Osteoblast (primary cell): ENCODE data around the gene XRCC1. TPM values are rescaled to one million over a fixed set of nuclear protein-coding genes. Genes with fewer than 3 reads are reported as not detected.

ENCODE experiments used
- DNase-seq: peaks from one replicate; pipeline ENCODE4 v3.0.0; 2011; ENCODE audit warnings: low spot score, mixed read lengths; ENCODE audit not compliant: insufficient read length; ENCODE audit errors: missing footprints
- H2AFZ ChIP-seq: 2 replicates; pipeline ENCODE4 v1.6.0; 2011; ENCODE audit warnings: mild to moderate bottlenecking, low read length
- H3K27ac ChIP-seq: 2 replicates; pipeline ENCODE4 v1.5.1; 2011; ENCODE audit warnings: mild to moderate bottlenecking, low read depth, low read length, moderate library complexity
- H3K27me3 ChIP-seq: 2 replicates; pipeline ENCODE4 v1.6.0; 2012; ENCODE audit warnings: mild to moderate bottlenecking, control low read depth, inconsistent platforms, low read length, moderate library complexity; ENCODE audit not compliant: insufficient read depth
- H3K36me3 ChIP-seq: 2 replicates; pipeline ENCODE4 v1.5.1; 2011; ENCODE audit warnings: mild to moderate bottlenecking, low read length, control low read depth, moderate library complexity; ENCODE audit not compliant: insufficient read depth
- H3K4me1 ChIP-seq: 2 replicates; pipeline ENCODE4 v1.5.1; 2011; ENCODE audit warnings: mild to moderate bottlenecking, low read length, control low read depth, moderate library complexity; ENCODE audit not compliant: insufficient read depth
- H3K4me2 ChIP-seq: 2 replicates; pipeline ENCODE4 v1.6.0; 2011; ENCODE audit warnings: mild to moderate bottlenecking, low read length; ENCODE audit not compliant: insufficient read depth
- H3K4me3 ChIP-seq: fragments of 200-600 bp; sonication (generic); 3 replicates; pipeline ENCODE4 v1.5.1; 2012; ENCODE audit warnings: mild to moderate bottlenecking, low read length, inconsistent platforms; ENCODE audit not compliant: insufficient read depth
- H3K79me2 ChIP-seq: 2 replicates; pipeline ENCODE4 v1.6.0; 2012; ENCODE audit warnings: mild to moderate bottlenecking, low read length, control low read depth, inconsistent platforms; ENCODE audit not compliant: insufficient read depth
- H3K9me3 ChIP-seq: 2 replicates; pipeline ENCODE4 v1.5.1; 2011; ENCODE audit warnings: low read depth, low read length, control low read depth
- H4K20me1 ChIP-seq: 2 replicates; pipeline ENCODE4 v1.6.0; 2012; ENCODE audit warnings: mild to moderate bottlenecking, low read length, control low read depth; ENCODE audit not compliant: insufficient read depth
- CTCF ChIP-seq: IDR thresholded peaks from 2 replicates; pipeline ENCODE4 v1.5.1; 2011; ENCODE audit warnings: mild to moderate bottlenecking, low read depth, low read length, moderate library complexity; ENCODE audit errors: extremely low read depth
- total RNA-seq: library from RNA; depleted of rRNA; stranded (reverse); fragments of >200 nt; gene quantifications from 2 replicates; pipeline ENCODE4 v1.2.3, GENCODE V29; 2012

The XRCC1 gene
- total RNA-seq, 1 donor, result 21.4 TPM

DNA sequence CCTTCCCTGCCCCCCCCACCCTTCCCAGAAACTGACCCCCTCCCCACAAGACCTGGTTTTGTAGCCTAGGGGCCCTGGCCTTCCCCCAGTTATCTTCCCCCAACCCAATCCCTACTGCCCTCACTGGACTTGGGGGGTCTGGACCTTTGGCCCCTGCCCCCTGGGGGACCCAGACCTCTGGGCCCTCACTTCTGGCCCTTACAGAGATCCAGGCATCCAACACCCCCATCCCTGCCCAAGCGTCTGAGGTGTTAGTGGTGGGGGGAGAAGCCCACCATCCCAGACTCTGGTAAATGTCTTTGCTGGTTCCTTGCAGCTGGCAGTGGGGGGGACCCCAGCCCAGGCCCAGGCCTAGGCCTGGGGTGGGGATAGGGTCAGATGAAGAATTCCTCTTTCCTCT is 47.6 kb upstream of the XRCC1 start:
- Histone ChIP-seq H3K4me3 (no peak overlapping the region), H3K4me2 (no peak overlapping the region), H3K27me3 (no peaks in the 10 kb centered on the region), H3K4me1 (peaks cover 12% of the 10 kb centered on the region), H3K36me3 (no peaks in the 10 kb centered on the region), H3K27ac (no peak overlapping the region), H4K20me1 (no peaks in the 10 kb centered on the region), H2AFZ (no peak overlapping the region), H3K79me2 (peaks cover 11% of the 10 kb centered on the region), H3K9me3 (no peaks in the 10 kb centered on the region)
- TF ChIP-seq CTCF, result no peak
- DNase-seq, result peak; percentile 54

- peaks cover 17% of the 10 kb centered on the region for H3K79me2 ChIP-seq
- no peaks in the 10 kb centered on the region for H3K9me3 ChIP-seq
- H3K4me1 ChIP-seq, result peaks cover 12% of the 10 kb centered on the region
- no peak overlapping the region for H3K4me3 ChIP-seq
- TF ChIP-seq CTCF, result no peak
- no peak overlapping the region for H3K4me2 ChIP-seq
- no peaks in the 10 kb centered on the region for H3K27me3 ChIP-seq
- peak; percentile 21 for DNase-seq
- no peaks in the 10 kb centered on the region for H4K20me1 ChIP-seq
- H3K36me3 ChIP-seq, result no peaks in the 10 kb centered on the region
- H3K27ac ChIP-seq, result no peak overlapping the region
- H2AFZ ChIP-seq, result no peak overlapping the region
These were observed 46.7 kb upstream of the XRCC1 start for GRCh38 chr19:43622070-43622469.

GRCh38 chr19:43620061-43621001 is 45.0 kb upstream of the XRCC1 start:
- Histone ChIP-seq H4K20me1 (no peaks in the 10 kb centered on the region), H3K4me3 (peak overlapping the region; percentile 90), H3K27me3 (no peaks in the 10 kb centered on the region), H3K36me3 (no peaks in the 10 kb centered on the region), H3K9me3 (no peaks in the 10 kb centered on the region), H3K4me2 (peak overlapping the region; percentile 99), H3K79me2 (peaks cover 32% of the 10 kb centered on the region), H2AFZ (peak overlapping the region; percentile 99), H3K27ac (peak overlapping the region; percentile 92), H3K4me1 (peaks cover 12% of the 10 kb centered on the region)
- TF ChIP-seq CTCF, result no peak
- DNase-seq, result peak; percentile 29
